Astrocyte (in vitro differentiated cells and primary cell): Measurements from ENCODE around the gene CCL26. TPM values are rescaled to one million over a fixed set of nuclear protein-coding genes. Genes with fewer than 3 reads are reported as not detected.

ENCODE experiments used
- DNase-seq: peaks from one replicate; pipeline ENCODE4 v3.0.0-alpha.2; 2010; ENCODE audit warnings: low read depth
- FAIRE-seq: peaks from 2 replicates; lab custom pipeline; 2011; peaks lifted over from hg19 to GRCh38; lab: Jason Lieb, UNC
- H2AFZ ChIP-seq: 2 replicates; pipeline ENCODE4 v1.6.0; 2012; ENCODE audit warnings: low read depth, low read length, inconsistent platforms
- H3K27ac ChIP-seq: 2 replicates; pipeline ENCODE4 v1.5.1; 2011; ENCODE audit warnings: low read depth, low read length, inconsistent platforms
- H3K27me3 ChIP-seq: 2 replicates; pipeline ENCODE4 v1.6.0; 2011; ENCODE audit warnings: low read length, inconsistent platforms; ENCODE audit not compliant: insufficient read depth
- H3K36me3 ChIP-seq: 2 replicates; pipeline ENCODE4 v1.5.1; 2011; ENCODE audit warnings: low read length, inconsistent platforms; ENCODE audit not compliant: insufficient read depth
- H3K4me1 ChIP-seq: 2 replicates; pipeline ENCODE4 v1.5.1; 2011; ENCODE audit warnings: low read length, inconsistent platforms; ENCODE audit not compliant: insufficient read depth
- H3K4me2 ChIP-seq: 2 replicates; pipeline ENCODE4 v1.6.0; 2012; ENCODE audit warnings: low read length, inconsistent platforms
- H3K4me3 ChIP-seq: 2 replicates; pipeline ENCODE4 v1.5.1; 2011; ENCODE audit warnings: low read depth, mild to moderate bottlenecking, low read length, inconsistent platforms; ENCODE audit not compliant: insufficient read depth
- H3K79me2 ChIP-seq: 2 replicates; pipeline ENCODE4 v1.6.0; 2012; ENCODE audit warnings: mild to moderate bottlenecking, low read length, inconsistent platforms; ENCODE audit not compliant: insufficient read depth
- H3K9ac ChIP-seq: 2 replicates; pipeline ENCODE4 v1.6.0; 2012; ENCODE audit warnings: mild to moderate bottlenecking, low read length, inconsistent platforms
- H3K9me3 ChIP-seq: 2 replicates; pipeline ENCODE4 v1.5.1; 2012; ENCODE audit warnings: low read depth, mild to moderate bottlenecking, low read length, inconsistent platforms; ENCODE audit not compliant: insufficient read depth
- H4K20me1 ChIP-seq: 2 replicates; pipeline ENCODE4 v1.6.0; 2012; ENCODE audit warnings: low read length, inconsistent platforms; ENCODE audit not compliant: insufficient read depth
- H3K27ac Mint-ChIP-seq: one replicate; pipeline ENCODE4 v1.8.0; 2021; ENCODE audit warnings: mild to moderate bottlenecking, mixed read lengths; ENCODE audit not compliant: unreplicated experiment
- H3K27me3 Mint-ChIP-seq: one replicate; pipeline ENCODE4 v1.8.0; 2021; ENCODE audit warnings: low read depth, mixed read lengths; ENCODE audit not compliant: unreplicated experiment
- H3K36me3 Mint-ChIP-seq: one replicate; pipeline ENCODE4 v1.8.0; 2021; ENCODE audit warnings: low read depth, mixed read lengths; ENCODE audit not compliant: unreplicated experiment
- H3K4me1 Mint-ChIP-seq: one replicate; pipeline ENCODE4 v1.8.0; 2021; ENCODE audit warnings: low read depth, mixed read lengths; ENCODE audit not compliant: unreplicated experiment
- H3K4me3 Mint-ChIP-seq: one replicate; pipeline ENCODE4 v1.8.0; 2021; ENCODE audit warnings: mild to moderate bottlenecking, moderate library complexity, mixed read lengths; ENCODE audit not compliant: unreplicated experiment
- H3K9me3 Mint-ChIP-seq: one replicate; pipeline ENCODE4 v1.8.0; 2021; ENCODE audit warnings: mild to moderate bottlenecking, mixed read lengths; ENCODE audit not compliant: unreplicated experiment
- CTCF ChIP-seq: IDR thresholded peaks from 2 replicates; pipeline ENCODE4 v1.5.1; 2011; ENCODE audit warnings: low read depth, mild to moderate bottlenecking, inconsistent platforms, low read length, moderate library complexity; ENCODE audit not compliant: insufficient read depth
- EZH2 ChIP-seq: IDR thresholded peaks from 2 replicates; pipeline ENCODE4 v1.6.1; 2012; ENCODE audit warnings: mild to moderate bottlenecking, low read length, inconsistent platforms; ENCODE audit not compliant: insufficient read depth
- total RNA-seq: library from RNA; stranded (reverse); gene quantifications from 2 replicates; pipeline ENCODE4 v1.2.1, GENCODE V29; 2021

Gene CCL26
- total RNA-seq, 1 donor from 2014 or later: not detected

GRCh38 chr7:75738975-75739795 lies 32.8 kb downstream of the CCL26 start:
- peaks cover 2% of the 10 kb centered on the region for H3K4me1 Mint-ChIP-seq
- TF ChIP-seq CTCF (no peak), EZH2 (no peak)
- H3K27ac Mint-ChIP-seq: peak overlapping the region; percentile 77
- no peaks in the 10 kb centered on the region for H3K36me3 ChIP-seq
- H3K4me1 ChIP-seq: peaks cover 14% of the 10 kb centered on the region
- H4K20me1 ChIP-seq: no peaks in the 10 kb centered on the region
- H3K79me2 ChIP-seq: peaks cover 3% of the 10 kb centered on the region
- DNase-seq (peak; percentile 95), FAIRE-seq (no peak)
- peak overlapping the region; percentile 92 for H3K4me3 Mint-ChIP-seq
- peaks cover 6% of the 10 kb centered on the region for H3K27me3 Mint-ChIP-seq
- H3K27ac ChIP-seq: peak overlapping the region; percentile 56
- no peaks in the 10 kb centered on the region for H3K27me3 ChIP-seq
- no peaks in the 10 kb centered on the region for H3K9me3 ChIP-seq
- H3K9ac ChIP-seq: peak overlapping the region; percentile 92
- H3K4me2 ChIP-seq: peak overlapping the region; percentile 100
- no peaks in the 10 kb centered on the region for H3K36me3 Mint-ChIP-seq
- H3K9me3 Mint-ChIP-seq: no peaks in the 10 kb centered on the region
- peak overlapping the region; percentile 98 for H2AFZ ChIP-seq
- H3K4me3 ChIP-seq: peak overlapping the region; percentile 91

DNA sequence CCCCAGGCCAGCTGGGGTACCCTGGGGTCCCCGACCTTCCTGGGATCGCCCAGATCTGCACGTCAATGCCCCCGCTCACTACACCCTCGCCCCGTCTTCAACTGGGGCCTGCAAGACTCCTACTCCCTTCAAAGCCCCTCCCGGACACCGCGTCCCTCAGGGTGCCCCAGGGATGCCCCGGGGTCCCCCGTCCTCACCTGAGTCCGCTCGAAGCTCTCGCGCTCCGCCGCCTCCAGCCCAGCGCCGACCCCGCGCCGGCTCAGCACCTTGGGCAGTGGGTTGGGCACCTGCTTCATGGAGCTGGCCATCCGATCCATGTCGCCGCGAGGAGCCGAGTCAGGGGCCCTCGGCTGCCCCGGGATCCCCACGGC lies 33.4 kb downstream of the CCL26 start, which contains the start of gene HIP1:
HIP1 (minus strand) TSS at position 338 of the 371 bp plus-strand sequence; CDS start at position 317, 21 bp downstream.
- no peak for FAIRE-seq
- DNase-seq: no peak
- Histone ChIP-seq H3K79me2 (peaks cover 3% of the 10 kb centered on the region), H3K36me3 (no peaks in the 10 kb centered on the region), H3K4me2 (peak within 1 kb of the TSS; percentile 100), H3K27ac (peak within 1 kb of the TSS; percentile 56), H3K4me1 (peaks cover 17% of the 10 kb centered on the region), H3K9me3 (no peaks in the 10 kb centered on the region), H3K9ac (peak within 1 kb of the TSS; percentile 92), H3K27me3 (no peaks in the 10 kb centered on the region), H3K4me3 (peak within 1 kb of the TSS; percentile 91), H2AFZ (peak within 1 kb of the TSS; percentile 98), H4K20me1 (no peaks in the 10 kb centered on the region)
- H3K4me1 Mint-ChIP-seq: peaks cover 2% of the 10 kb centered on the region
- H3K9me3 Mint-ChIP-seq: no peaks in the 10 kb centered on the region
- H3K36me3 Mint-ChIP-seq: no peaks in the 10 kb centered on the region
- peak within 1 kb of the TSS; percentile 77 for H3K27ac Mint-ChIP-seq
- H3K27me3 Mint-ChIP-seq: peaks cover 6% of the 10 kb centered on the region
- no peak for TF ChIP-seq CTCF
- TF ChIP-seq EZH2: no peak
- H3K4me3 Mint-ChIP-seq: peak within 1 kb of the TSS; percentile 92
